Measurements from ENCODE around the gene CERT1.

- no peak for TF ChIP-seq POLR2A (IDR thresholded peaks at IDR 0.05)
- no peak for TF ChIP-seq CTCF (IDR thresholded peaks at IDR 0.05)
Measured at GRCh38 chr5:75381456-75381855, 130.0 kb downstream of the CERT1 start.

Measured in tibial nerve (tissue), 3 donors.